Glutamatergic neuron (in vitro differentiated cells): ENCODE data around the gene CCDC27. TPM values are rescaled to one million over a fixed set of nuclear protein-coding genes. Genes with fewer than 3 reads are reported as not detected.

ENCODE experiments used
- DNase-seq: peaks from one replicate; pipeline ENCODE4 v3.0.0; 2022
- H3K27ac Mint-ChIP-seq: one replicate; pipeline ENCODE4 v1.8.0; 2020; ENCODE audit warnings: mild to moderate bottlenecking, mixed read lengths, inconsistent platforms; ENCODE audit not compliant: unreplicated experiment
- H3K27me3 Mint-ChIP-seq: one replicate; pipeline ENCODE4 v1.8.0; 2020; ENCODE audit warnings: mild to moderate bottlenecking, moderate library complexity, mixed read lengths, inconsistent platforms; ENCODE audit not compliant: unreplicated experiment
- H3K36me3 Mint-ChIP-seq: one replicate; pipeline ENCODE4 v1.8.0; 2020; ENCODE audit warnings: mild to moderate bottlenecking, mixed read lengths, inconsistent platforms; ENCODE audit not compliant: unreplicated experiment
- H3K4me1 Mint-ChIP-seq: one replicate; pipeline ENCODE4 v1.8.0; 2020; ENCODE audit warnings: mild to moderate bottlenecking, low read depth, mixed read lengths, inconsistent platforms; ENCODE audit not compliant: unreplicated experiment
- H3K4me3 Mint-ChIP-seq: one replicate; pipeline ENCODE4 v1.8.0; 2020; ENCODE audit warnings: mild to moderate bottlenecking, mixed read lengths, inconsistent platforms; ENCODE audit not compliant: unreplicated experiment
- H3K9me3 Mint-ChIP-seq: one replicate; pipeline ENCODE4 v1.8.0; 2020; ENCODE audit warnings: mild to moderate bottlenecking, moderate library complexity, mixed read lengths, inconsistent platforms; ENCODE audit not compliant: unreplicated experiment
- total RNA-seq: library from RNA; stranded (reverse); fragmentation: NEBNext Ultra II Directional; extraction: Animal tissue kit (Norgen Biotek cat#: 25700); gene quantifications from one replicate; pipeline ENCODE4 v1.2.1, GENCODE V29; 2021; ENCODE audit not compliant: unreplicated experiment
- TF ChIP-seq, protein P1 (sequence below): fragments of 200-600 bp; sonication (generic); IDR thresholded peaks from one replicate; pipeline ENCODE4 v1.5.0; 2021; ENCODE audit not compliant: partially characterized antibody, unreplicated experiment

Gene CCDC27
- total RNA-seq, 1 donor from 2014 or later = not detected

DNA sequence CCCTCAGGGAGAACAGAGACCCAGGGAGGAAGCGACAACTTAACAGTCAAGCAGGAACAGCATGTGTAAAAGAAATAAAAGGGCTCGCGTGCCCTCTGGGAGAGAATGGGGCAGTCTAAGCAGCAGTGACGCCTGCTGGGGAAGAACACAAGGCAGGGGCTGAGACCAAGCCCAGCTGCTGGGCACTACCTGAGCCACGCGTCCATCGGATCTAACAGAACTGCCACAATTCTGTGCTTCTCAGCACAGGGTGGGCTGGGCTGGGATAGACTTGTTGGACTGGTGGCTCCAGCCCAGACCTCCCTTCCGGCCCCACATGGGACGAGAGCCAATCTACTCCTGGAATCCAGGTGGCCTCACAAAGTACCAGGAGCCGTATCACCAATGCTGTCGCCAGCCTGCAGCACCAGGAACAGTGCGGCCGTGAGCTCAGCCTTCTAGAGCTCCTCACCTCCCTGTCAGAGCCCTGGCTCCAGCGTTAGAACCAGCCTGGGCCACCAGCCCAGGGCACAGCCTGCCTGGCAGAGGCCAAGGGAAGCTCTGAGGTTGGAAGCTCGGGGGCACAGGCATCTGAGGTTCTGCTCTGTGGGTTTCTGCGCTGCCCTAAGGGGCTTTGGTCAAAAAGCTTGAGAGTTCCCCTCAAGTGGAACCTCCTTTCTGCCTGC lies 36.6 kb downstream of the CCDC27 start:
- Mint-ChIP-seq H3K9me3 (peaks cover 3% of the 10 kb centered on the region), H3K27me3 (peaks cover 8% of the 10 kb centered on the region), H3K4me1 (peaks cover 24% of the 10 kb centered on the region), H3K4me3 (no peak overlapping the region), H3K27ac (peak overlapping the region; percentile 44), H3K36me3 (peaks cover 5% of the 10 kb centered on the region)
- TF ChIP-seq, protein P1, sequence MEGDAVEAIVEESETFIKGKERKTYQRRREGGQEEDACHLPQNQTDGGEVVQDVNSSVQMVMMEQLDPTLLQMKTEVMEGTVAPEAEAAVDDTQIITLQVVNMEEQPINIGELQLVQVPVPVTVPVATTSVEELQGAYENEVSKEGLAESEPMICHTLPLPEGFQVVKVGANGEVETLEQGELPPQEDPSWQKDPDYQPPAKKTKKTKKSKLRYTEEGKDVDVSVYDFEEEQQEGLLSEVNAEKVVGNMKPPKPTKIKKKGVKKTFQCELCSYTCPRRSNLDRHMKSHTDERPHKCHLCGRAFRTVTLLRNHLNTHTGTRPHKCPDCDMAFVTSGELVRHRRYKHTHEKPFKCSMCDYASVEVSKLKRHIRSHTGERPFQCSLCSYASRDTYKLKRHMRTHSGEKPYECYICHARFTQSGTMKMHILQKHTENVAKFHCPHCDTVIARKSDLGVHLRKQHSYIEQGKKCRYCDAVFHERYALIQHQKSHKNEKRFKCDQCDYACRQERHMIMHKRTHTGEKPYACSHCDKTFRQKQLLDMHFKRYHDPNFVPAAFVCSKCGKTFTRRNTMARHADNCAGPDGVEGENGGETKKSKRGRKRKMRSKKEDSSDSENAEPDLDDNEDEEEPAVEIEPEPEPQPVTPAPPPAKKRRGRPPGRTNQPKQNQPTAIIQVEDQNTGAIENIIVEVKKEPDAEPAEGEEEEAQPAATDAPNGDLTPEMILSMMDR = no peak
- DNase-seq = no peak

DNA sequence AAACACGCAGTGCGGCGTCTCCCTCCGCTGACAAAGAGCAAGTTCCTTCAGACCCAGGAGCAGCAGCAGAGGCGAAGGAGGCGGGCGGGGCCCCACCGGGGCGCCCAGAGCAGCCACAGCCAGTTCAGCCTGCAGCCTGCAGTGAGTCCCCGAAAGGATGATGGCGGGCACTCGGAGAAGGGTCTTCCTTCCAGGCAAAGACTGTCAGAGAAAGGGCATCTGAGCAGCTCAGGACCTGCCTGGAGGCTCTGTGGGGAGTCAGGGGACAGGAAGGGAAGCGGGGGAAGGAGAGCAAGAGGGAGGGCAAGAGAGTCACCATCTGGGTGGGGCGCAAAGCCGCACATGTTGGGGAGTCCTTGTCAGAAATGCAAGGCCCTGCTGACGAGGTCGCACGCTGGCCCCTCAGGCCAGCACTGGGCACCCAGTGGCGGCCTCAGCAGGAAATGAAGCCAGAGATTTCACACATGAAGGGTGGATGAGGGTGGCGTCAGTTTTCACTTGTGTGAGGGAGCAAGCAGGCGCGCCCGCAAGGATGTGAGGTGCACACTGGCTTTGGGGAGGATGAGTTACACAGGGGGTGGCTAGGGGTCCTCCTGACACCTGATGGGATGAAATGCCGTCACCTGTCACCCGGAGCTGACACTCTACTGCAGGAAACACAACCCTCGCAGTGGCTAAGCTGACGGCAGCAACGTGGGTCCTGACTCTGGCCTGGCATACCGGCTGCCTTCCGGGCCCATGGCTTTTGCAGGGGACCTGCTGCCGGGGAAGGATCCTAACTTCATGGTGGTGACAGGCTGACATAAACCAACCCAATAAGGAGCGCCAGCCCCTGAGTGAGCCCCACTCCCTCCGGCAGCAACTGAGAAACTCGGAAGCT lies 37.4 kb downstream of the CCDC27 start:
- peaks cover 6% of the 10 kb centered on the region for H3K27me3 Mint-ChIP-seq
- H3K4me3 Mint-ChIP-seq = no peak overlapping the region
- H3K36me3 Mint-ChIP-seq = peaks cover 5% of the 10 kb centered on the region
- peak; percentile 21 for DNase-seq
- peak overlapping the region; percentile 78 for H3K27ac Mint-ChIP-seq
- peaks cover 21% of the 10 kb centered on the region for H3K4me1 Mint-ChIP-seq
- TF ChIP-seq, protein P1 = no peak
- H3K9me3 Mint-ChIP-seq = peaks cover 2% of the 10 kb centered on the region

DNA sequence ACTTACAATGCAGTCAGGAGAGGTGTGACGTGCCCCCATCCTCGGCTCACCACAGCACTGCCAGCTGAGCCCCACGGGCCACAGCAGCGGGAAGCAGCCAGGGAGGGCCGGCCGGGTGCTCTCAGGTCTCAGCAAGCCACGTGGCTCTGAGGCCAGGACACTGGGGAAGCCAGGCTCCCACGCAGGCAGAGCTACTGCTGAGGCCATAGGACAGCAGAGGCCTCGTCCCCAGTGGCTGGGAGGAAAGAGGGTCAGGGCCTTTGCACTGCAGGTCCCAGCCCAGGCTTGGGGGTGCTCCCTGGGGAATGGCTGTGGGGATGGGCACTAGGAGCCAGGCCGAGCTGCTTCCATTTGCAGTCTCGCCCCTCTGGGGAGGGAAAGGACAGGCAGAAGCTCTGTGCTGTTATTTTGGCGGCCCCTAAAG lies 38.3 kb downstream of the CCDC27 start:
- H3K27me3 Mint-ChIP-seq = peaks cover 8% of the 10 kb centered on the region
- DNase-seq = peak; percentile 52
- no peak overlapping the region for H3K27ac Mint-ChIP-seq
- H3K9me3 Mint-ChIP-seq = peaks cover 5% of the 10 kb centered on the region
- H3K36me3 Mint-ChIP-seq = peaks cover 9% of the 10 kb centered on the region
- peaks cover 27% of the 10 kb centered on the region for H3K4me1 Mint-ChIP-seq
- H3K4me3 Mint-ChIP-seq = no peak overlapping the region
- TF ChIP-seq, protein P1 = no peak

DNA sequence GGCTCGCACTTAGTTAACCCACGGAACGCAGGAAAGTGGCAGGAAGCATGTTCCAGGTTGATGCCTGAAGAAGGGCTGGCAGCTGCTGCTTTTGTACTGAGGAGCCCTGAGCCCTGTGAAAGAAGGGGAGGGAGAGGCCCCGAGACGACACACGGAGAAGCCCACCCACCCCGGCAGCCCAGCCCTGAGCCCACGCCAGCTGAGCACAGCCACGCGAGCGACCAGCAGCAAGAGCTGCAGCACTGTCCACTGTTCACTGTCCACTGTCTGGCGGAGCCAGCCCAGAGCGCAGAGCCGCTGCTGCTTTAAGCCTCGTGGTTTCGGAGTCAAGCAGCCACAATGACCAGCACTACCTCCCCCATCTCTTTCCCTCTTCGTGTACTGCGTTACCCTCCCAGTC lies 38.7 kb downstream of the CCDC27 start:
- Mint-ChIP-seq H3K4me1 (peaks cover 27% of the 10 kb centered on the region), H3K27me3 (peaks cover 8% of the 10 kb centered on the region), H3K9me3 (peaks cover 5% of the 10 kb centered on the region), H3K4me3 (peak overlapping the region; percentile 25), H3K27ac (peak overlapping the region; percentile 76), H3K36me3 (peaks cover 9% of the 10 kb centered on the region)
- no peak for DNase-seq
- TF ChIP-seq, protein P1 = no peak
